Nephron (organoid): ENCODE measurements around the gene TBC1D16.
"Not testable (repeated sequence)": the region's sequence is repeated elsewhere in the genome, so short reads cannot be mapped to it uniquely, and the experiment has no call there.

Experiments used
- H3K27ac Mint-ChIP-seq, 3 experiments: 2 replicates each; pipeline ENCODE4 v1.8.0; 2020; ENCODE audit warnings: mixed read lengths in 3 of 3, mild to moderate bottlenecking in 2 of 3, moderate library complexity in 1 of 3
- H3K27me3 Mint-ChIP-seq: 2 replicates; pipeline ENCODE4 v1.8.0; 2021; ENCODE audit warnings: low read depth, mild to moderate bottlenecking, moderate library complexity, mixed read lengths
- H3K36me3 Mint-ChIP-seq: 2 replicates; pipeline ENCODE4 v1.8.0; 2020; ENCODE audit warnings: low read depth, mixed read lengths
- H3K4me1 Mint-ChIP-seq: 2 replicates; pipeline ENCODE4 v1.8.0; 2020; ENCODE audit warnings: mixed read lengths
- H3K4me3 Mint-ChIP-seq, 3 experiments: 2 replicates each; pipeline ENCODE4 v1.8.0; 2020; ENCODE audit warnings: mild to moderate bottlenecking in 3 of 3, mixed read lengths in 3 of 3, moderate library complexity in 2 of 3
- H3K9me3 Mint-ChIP-seq: 2 replicates; pipeline ENCODE4 v1.8.0; 2020; ENCODE audit warnings: mixed read lengths
- CTCF ChIP-seq, 3 experiments: fragments of 200-600 bp; sonication (generic); IDR thresholded peaks; one replicate each; pipeline ENCODE4 v1.5.0; 2021; ENCODE audit warnings: antibody characterized with exemption in 3 of 3; ENCODE audit not compliant: unreplicated experiment in 3 of 3

Gene TBC1D16

GRCh38 chr17:80000136-80000535 lies 35.5 kb downstream of the TBC1D16 start:
- no peak overlapping the region for H3K27ac Mint-ChIP-seq
- peaks cover 23% of the 10 kb centered on the region for H3K36me3 Mint-ChIP-seq
- H3K27me3 Mint-ChIP-seq, result no peaks in the 10 kb centered on the region
- no peaks in the 10 kb centered on the region for H3K9me3 Mint-ChIP-seq
- H3K4me1 Mint-ChIP-seq, result no peaks in the 10 kb centered on the region
- no peak for TF ChIP-seq CTCF (IDR thresholded peaks at IDR 0.05; ENCODE audit: unreplicated experiment in 3 of 3)
- H3K4me3 Mint-ChIP-seq, result no peak overlapping the region

- Mint-ChIP-seq H3K27me3 (no peaks in the 10 kb centered on the region), H3K27ac (no peak overlapping the region), H3K36me3 (peaks cover 16% of the 10 kb centered on the region), H3K4me3 (no peak overlapping the region), H3K9me3 (no peaks in the 10 kb centered on the region), H3K4me1 (peaks cover 19% of the 10 kb centered on the region)
- TF ChIP-seq CTCF (IDR thresholded peaks at IDR 0.05; ENCODE audit: unreplicated experiment in 3 of 3), result no peak
Observed at GRCh38 chr17:79997011-79997660, 38.5 kb downstream of the TBC1D16 start.

- Mint-ChIP-seq H3K4me3 (no peak overlapping the region), H3K27ac (no peak overlapping the region), H3K9me3 (no peaks in the 10 kb centered on the region), H3K4me1 (peaks cover 20% of the 10 kb centered on the region), H3K36me3 (peaks cover 16% of the 10 kb centered on the region), H3K27me3 (no peaks in the 10 kb centered on the region)
- TF ChIP-seq CTCF (IDR thresholded peaks at IDR 0.05; ENCODE audit: unreplicated experiment in 3 of 3), result no peak
Observed at GRCh38 chr17:79996291-79996690, 39.4 kb downstream of the TBC1D16 start.

GRCh38 chr17:79995696-79996095 lies 40.0 kb downstream of the TBC1D16 start:
- no peaks in the 10 kb centered on the region for H3K27me3 Mint-ChIP-seq
- H3K36me3 Mint-ChIP-seq, result peaks cover 16% of the 10 kb centered on the region
- H3K27ac Mint-ChIP-seq, result no peak overlapping the region
- peaks cover 26% of the 10 kb centered on the region for H3K4me1 Mint-ChIP-seq
- H3K4me3 Mint-ChIP-seq, result no peak overlapping the region
- no peak for TF ChIP-seq CTCF (IDR thresholded peaks at IDR 0.05; ENCODE audit: unreplicated experiment in 3 of 3)
- no peaks in the 10 kb centered on the region for H3K9me3 Mint-ChIP-seq

GRCh38 chr17:79994602-79995001 lies 41.1 kb downstream of the TBC1D16 start:
- Mint-ChIP-seq H3K4me3 (no peak overlapping the region), H3K36me3 (peaks cover 7% of the 10 kb centered on the region), H3K9me3 (no peaks in the 10 kb centered on the region), H3K4me1 (peaks cover 36% of the 10 kb centered on the region), H3K27ac (no peak overlapping the region), H3K27me3 (no peaks in the 10 kb centered on the region)
- TF ChIP-seq CTCF (IDR thresholded peaks at IDR 0.05; ENCODE audit: unreplicated experiment in 3 of 3), result no peak

- not testable (repeated sequence) for H3K9me3 Mint-ChIP-seq, H3K27me3 Mint-ChIP-seq, H3K4me3 Mint-ChIP-seq, H3K36me3 Mint-ChIP-seq, H3K27ac Mint-ChIP-seq
- H3K4me1 Mint-ChIP-seq, result peaks cover 40% of the 10 kb centered on the region
Observed at GRCh38 chr17:79994228-79994569, 41.5 kb downstream of the TBC1D16 start.
